ENCODE results near the gene MARCHF5.
"Not testable (repeated sequence)": the region's sequence is repeated elsewhere in the genome, so short reads cannot be mapped to it uniquely, and the experiment has no call there.

MARCHF5 gene

GRCh38 chr10:92323079-92323478 is 32.1 kb downstream of the MARCHF5 start:
- no peak overlapping the region for H3K4me3 ChIP-seq (ENCODE audit: low read length)
- H3K27me3 ChIP-seq (ENCODE audit: insufficient read depth, low read length), result no peaks in the 10 kb centered on the region
- H3K9me3 ChIP-seq (ENCODE audit: low read length), result peaks cover 13% of the 10 kb centered on the region
- peaks cover 30% of the 10 kb centered on the region for H3K36me3 ChIP-seq (ENCODE audit: insufficient read depth, low read length)
- no peak overlapping the region for H2AFZ ChIP-seq (ENCODE audit: low read depth, low read length)
- no peaks in the 10 kb centered on the region for H3K4me1 ChIP-seq (ENCODE audit: insufficient read depth, low read length)

GRCh38 chr10:92327445-92328433 is 36.8 kb downstream of the MARCHF5 start:
- Histone ChIP-seq H3K27me3 (ENCODE audit: insufficient read depth, low read length) (no peaks in the 10 kb centered on the region), H3K4me3 (ENCODE audit: low read length) (no peak overlapping the region), H3K9me3 (ENCODE audit: low read length) (peaks cover 8% of the 10 kb centered on the region), H3K36me3 (ENCODE audit: insufficient read depth, low read length) (peaks cover 14% of the 10 kb centered on the region), H2AFZ (ENCODE audit: low read depth, low read length) (no peak overlapping the region), H3K4me1 (ENCODE audit: insufficient read depth, low read length) (no peaks in the 10 kb centered on the region)

- H2AFZ ChIP-seq (ENCODE audit: low read depth, low read length), result no peak overlapping the region
- no peaks in the 10 kb centered on the region for H3K4me1 ChIP-seq (ENCODE audit: insufficient read depth, low read length)
- no peaks in the 10 kb centered on the region for H3K27me3 ChIP-seq (ENCODE audit: insufficient read depth, low read length)
- peaks cover 10% of the 10 kb centered on the region for H3K36me3 ChIP-seq (ENCODE audit: insufficient read depth, low read length)
- H3K4me3 ChIP-seq (ENCODE audit: low read length), result no peak overlapping the region
- peaks cover 2% of the 10 kb centered on the region for H3K9me3 ChIP-seq (ENCODE audit: low read length)
Measured at GRCh38 chr10:92328993-92329392, 38.0 kb downstream of the MARCHF5 start.

GRCh38 chr10:92329927-92330326 is 39.0 kb downstream of the MARCHF5 start:
- peaks cover 10% of the 10 kb centered on the region for H3K36me3 ChIP-seq (ENCODE audit: insufficient read depth, low read length)
- H3K27me3 ChIP-seq (ENCODE audit: insufficient read depth, low read length); H3K4me3 ChIP-seq (ENCODE audit: low read length); H3K9me3 ChIP-seq (ENCODE audit: low read length); H2AFZ ChIP-seq (ENCODE audit: low read depth, low read length); H3K4me1 ChIP-seq (ENCODE audit: insufficient read depth, low read length): not testable (repeated sequence)

- Histone ChIP-seq H3K27me3 (ENCODE audit: insufficient read depth, low read length) (no peaks in the 10 kb centered on the region), H2AFZ (ENCODE audit: low read depth, low read length) (no peak overlapping the region), H3K9me3 (ENCODE audit: low read length) (no peaks in the 10 kb centered on the region), H3K4me1 (ENCODE audit: insufficient read depth, low read length) (no peaks in the 10 kb centered on the region), H3K4me3 (ENCODE audit: low read length) (no peak overlapping the region), H3K36me3 (ENCODE audit: insufficient read depth, low read length) (peaks cover 61% of the 10 kb centered on the region)
Measured at GRCh38 chr10:92342796-92343195, 51.8 kb downstream of the MARCHF5 start.

- peaks cover 70% of the 10 kb centered on the region for H3K36me3 ChIP-seq (ENCODE audit: insufficient read depth, low read length)
- H3K4me1 ChIP-seq (ENCODE audit: insufficient read depth, low read length); H3K27me3 ChIP-seq (ENCODE audit: insufficient read depth, low read length); H3K9me3 ChIP-seq (ENCODE audit: low read length); H2AFZ ChIP-seq (ENCODE audit: low read depth, low read length); H3K4me3 ChIP-seq (ENCODE audit: low read length): not testable (repeated sequence)
Measured at GRCh38 chr10:92345575-92345974, 54.6 kb downstream of the MARCHF5 start.

GRCh38 chr10:92347035-92347676 is 56.2 kb downstream of the MARCHF5 start:
- not testable (repeated sequence) for H3K27me3 ChIP-seq (ENCODE audit: insufficient read depth, low read length); H3K4me1 ChIP-seq (ENCODE audit: insufficient read depth, low read length); H2AFZ ChIP-seq (ENCODE audit: low read depth, low read length); H3K4me3 ChIP-seq (ENCODE audit: low read length); H3K9me3 ChIP-seq (ENCODE audit: low read length)
- H3K36me3 ChIP-seq (ENCODE audit: insufficient read depth, low read length), result peaks cover 68% of the 10 kb centered on the region

GRCh38 chr10:92350411-92350810 is 59.4 kb downstream of the MARCHF5 start:
- no peaks in the 10 kb centered on the region for H3K4me1 ChIP-seq (ENCODE audit: insufficient read depth, low read length)
- no peaks in the 10 kb centered on the region for H3K9me3 ChIP-seq (ENCODE audit: low read length)
- peaks cover 51% of the 10 kb centered on the region for H3K36me3 ChIP-seq (ENCODE audit: insufficient read depth, low read length)
- no peaks in the 10 kb centered on the region for H3K27me3 ChIP-seq (ENCODE audit: insufficient read depth, low read length)
- H2AFZ ChIP-seq (ENCODE audit: low read depth, low read length), result no peak overlapping the region
- H3K4me3 ChIP-seq (ENCODE audit: low read length), result no peak overlapping the region

- H3K27me3 ChIP-seq (ENCODE audit: insufficient read depth, low read length), result no peaks in the 10 kb centered on the region
- H2AFZ ChIP-seq (ENCODE audit: low read depth, low read length), result no peak overlapping the region
Measured at GRCh38 chr10:92354587-92354986, 63.6 kb downstream of the MARCHF5 start.

GRCh38 chr10:92356041-92356440 is 65.1 kb downstream of the MARCHF5 start:
- no peak overlapping the region for H3K4me3 ChIP-seq (ENCODE audit: low read length)
- no peak overlapping the region for H2AFZ ChIP-seq (ENCODE audit: low read depth, low read length)
- peaks cover 18% of the 10 kb centered on the region for H3K36me3 ChIP-seq (ENCODE audit: insufficient read depth, low read length)
- H3K27me3 ChIP-seq (ENCODE audit: insufficient read depth, low read length), result no peaks in the 10 kb centered on the region
- no peaks in the 10 kb centered on the region for H3K9me3 ChIP-seq (ENCODE audit: low read length)
- no peaks in the 10 kb centered on the region for H3K4me1 ChIP-seq (ENCODE audit: insufficient read depth, low read length)

More at GRCh38 chr10:92354587-92354986, 63.6 kb downstream of the MARCHF5 start:
- Histone ChIP-seq H3K36me3 (ENCODE audit: insufficient read depth, low read length) (peaks cover 25% of the 10 kb centered on the region), H3K4me3 (ENCODE audit: low read length) (no peak overlapping the region), H3K4me1 (ENCODE audit: insufficient read depth, low read length) (no peaks in the 10 kb centered on the region), H3K9me3 (ENCODE audit: low read length) (no peaks in the 10 kb centered on the region)

- H3K36me3 ChIP-seq (ENCODE audit: insufficient read depth, low read length), result no peaks in the 10 kb centered on the region
- no peaks in the 10 kb centered on the region for H3K27me3 ChIP-seq (ENCODE audit: insufficient read depth, low read length)
Measured at GRCh38 chr10:92363498-92363897, 72.5 kb downstream of the MARCHF5 start.

GRCh38 chr10:92366412-92367021 is 75.5 kb downstream of the MARCHF5 start:
- H3K9me3 ChIP-seq (ENCODE audit: low read length), result no peaks in the 10 kb centered on the region
- no peak overlapping the region for H2AFZ ChIP-seq (ENCODE audit: low read depth, low read length)
- H3K4me1 ChIP-seq (ENCODE audit: insufficient read depth, low read length), result no peaks in the 10 kb centered on the region
- H3K27me3 ChIP-seq (ENCODE audit: insufficient read depth, low read length), result no peaks in the 10 kb centered on the region
- no peak overlapping the region for H3K4me3 ChIP-seq (ENCODE audit: low read length)
- H3K36me3 ChIP-seq (ENCODE audit: insufficient read depth, low read length), result no peaks in the 10 kb centered on the region

More at GRCh38 chr10:92363498-92363897, 72.5 kb downstream of the MARCHF5 start:
- H3K4me1 ChIP-seq (ENCODE audit: insufficient read depth, low read length), result no peaks in the 10 kb centered on the region
- no peak overlapping the region for H3K4me3 ChIP-seq (ENCODE audit: low read length)
- H2AFZ ChIP-seq (ENCODE audit: low read depth, low read length), result no peak overlapping the region
- H3K9me3 ChIP-seq (ENCODE audit: low read length), result no peaks in the 10 kb centered on the region

- Histone ChIP-seq H3K36me3 (ENCODE audit: insufficient read depth, low read length) (no peaks in the 10 kb centered on the region), H3K9me3 (ENCODE audit: low read length) (no peaks in the 10 kb centered on the region), H2AFZ (ENCODE audit: low read depth, low read length) (no peak overlapping the region), H3K4me3 (ENCODE audit: low read length) (no peak overlapping the region), H3K27me3 (ENCODE audit: insufficient read depth, low read length) (no peaks in the 10 kb centered on the region), H3K4me1 (ENCODE audit: insufficient read depth, low read length) (peaks cover 7% of the 10 kb centered on the region)
Measured at GRCh38 chr10:92377962-92378361, 87.0 kb downstream of the MARCHF5 start.

Measured in neuron (in vitro differentiated cells).